ENCODE measurements around the gene SUMF1.
"Not testable (repeated sequence)": the region's sequence is repeated elsewhere in the genome, so short reads cannot be mapped to it uniquely, and the experiment has no call there.

Gene SUMF1

DNA sequence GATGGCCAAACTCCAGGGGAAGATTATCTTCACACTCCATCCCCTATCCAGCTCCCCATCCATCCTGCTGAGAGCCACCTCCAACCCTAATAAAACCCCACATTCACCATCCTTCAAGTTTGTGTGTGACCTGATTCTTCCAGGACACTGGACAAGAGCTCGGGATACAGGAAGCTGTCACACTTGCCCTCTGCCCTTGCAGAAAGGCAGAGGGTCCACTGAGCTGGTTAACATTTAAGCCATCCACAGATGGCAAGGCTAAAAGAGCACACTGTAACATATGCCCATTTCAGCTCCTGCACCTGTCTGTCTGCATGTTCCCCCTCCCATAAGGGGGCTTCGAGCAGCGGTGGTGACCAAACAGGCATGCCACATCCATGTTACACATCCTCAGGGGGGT lies 134.1 kb downstream of the SUMF1 start:
- DNase-seq (ENCODE audit: low read depth, low spot score) = no peak
- Histone ChIP-seq H3K27me3 (ENCODE audit: insufficient read depth, insufficient read length) (no peaks in the 10 kb centered on the region), H3K9me3 (ENCODE audit: insufficient read depth, low read length) (peaks cover 36% of the 10 kb centered on the region), H3K36me3 (ENCODE audit: insufficient read depth, insufficient read length, low read length) (no peaks in the 10 kb centered on the region), H3K4me3 (ENCODE audit: insufficient read length, low read depth) (no peak overlapping the region), H3K4me1 (ENCODE audit: insufficient read depth, insufficient read length) (no peaks in the 10 kb centered on the region), H3K9ac (ENCODE audit: insufficient read length, low read depth) (no peak overlapping the region)
- TF ChIP-seq YY1 (IDR thresholded peaks at IDR 0.05; ENCODE audit: insufficient read depth, insufficient read length) = no peak
- no peak for TF ChIP-seq ZNF274 (IDR thresholded peaks at IDR 0.05; ENCODE audit: low read depth, low read length)
- no peak for TF ChIP-seq SUZ12 (IDR thresholded peaks at IDR 0.05; ENCODE audit: extremely low read depth, insufficient read depth, insufficient read length)

DNA sequence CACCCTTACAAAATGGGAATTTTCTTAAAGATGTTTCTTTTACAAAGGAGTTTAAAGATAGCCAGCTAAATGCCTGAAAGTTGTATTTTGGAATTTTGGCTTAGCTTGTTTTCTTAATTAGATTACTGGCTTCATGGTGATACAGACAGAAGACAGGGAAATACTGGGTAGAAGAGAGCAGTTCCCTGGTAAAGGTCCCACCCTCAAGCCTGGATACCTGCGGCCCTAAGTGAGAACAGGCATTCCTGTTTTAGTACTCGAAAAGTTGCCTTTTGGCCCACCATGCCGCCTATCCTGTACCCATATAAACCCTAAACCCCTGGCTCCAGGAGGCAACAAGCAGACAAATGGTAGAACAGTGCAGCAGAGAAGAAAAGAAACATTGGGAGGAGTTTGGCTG lies 134.5 kb downstream of the SUMF1 start:
- Histone ChIP-seq H3K9ac (ENCODE audit: insufficient read length, low read depth) (no peak overlapping the region), H3K4me3 (ENCODE audit: insufficient read length, low read depth) (no peak overlapping the region), H3K4me1 (ENCODE audit: insufficient read depth, insufficient read length) (no peaks in the 10 kb centered on the region), H3K27me3 (ENCODE audit: insufficient read depth, insufficient read length) (no peaks in the 10 kb centered on the region), H3K9me3 (ENCODE audit: insufficient read depth, low read length) (peaks cover 40% of the 10 kb centered on the region), H3K36me3 (ENCODE audit: insufficient read depth, insufficient read length, low read length) (no peaks in the 10 kb centered on the region)
- no peak for DNase-seq (ENCODE audit: low read depth, low spot score)
- no peak for TF ChIP-seq SUZ12 (IDR thresholded peaks at IDR 0.05; ENCODE audit: extremely low read depth, insufficient read depth, insufficient read length)
- no peak for TF ChIP-seq YY1 (IDR thresholded peaks at IDR 0.05; ENCODE audit: insufficient read depth, insufficient read length)
- no peak for TF ChIP-seq ZNF274 (IDR thresholded peaks at IDR 0.05; ENCODE audit: low read depth, low read length)

DNA sequence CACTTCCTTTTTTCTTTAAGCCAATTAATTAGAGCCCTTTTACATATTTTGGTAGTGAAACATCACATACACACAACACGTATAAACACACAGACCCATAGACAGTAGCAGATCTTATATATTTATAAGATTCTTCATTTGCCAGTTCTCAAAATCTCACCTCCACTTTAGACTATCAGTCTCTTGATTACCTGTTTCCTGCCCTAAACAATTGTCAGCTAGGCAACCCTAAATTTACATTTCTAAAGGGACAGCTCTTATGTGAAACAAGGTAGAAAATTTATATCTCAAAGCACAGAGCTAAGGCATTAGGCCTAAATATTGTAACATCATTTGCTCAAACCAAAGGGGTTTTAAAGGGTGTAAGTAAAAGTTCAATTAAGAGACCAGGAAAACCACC lies 135.0 kb downstream of the SUMF1 start:
- no peak for DNase-seq (ENCODE audit: low read depth, low spot score)
- no peaks in the 10 kb centered on the region for H3K27me3 ChIP-seq (ENCODE audit: insufficient read depth, insufficient read length)
- H3K4me3 ChIP-seq (ENCODE audit: insufficient read length, low read depth) = no peak overlapping the region
- no peaks in the 10 kb centered on the region for H3K36me3 ChIP-seq (ENCODE audit: insufficient read depth, insufficient read length, low read length)
- H3K9me3 ChIP-seq (ENCODE audit: insufficient read depth, low read length) = peaks cover 45% of the 10 kb centered on the region
- H3K9ac ChIP-seq (ENCODE audit: insufficient read length, low read depth) = no peak overlapping the region
- no peak for TF ChIP-seq ZNF274 (IDR thresholded peaks at IDR 0.05; ENCODE audit: low read depth, low read length)
- no peak for TF ChIP-seq YY1 (IDR thresholded peaks at IDR 0.05; ENCODE audit: insufficient read depth, insufficient read length)
- no peak for TF ChIP-seq SUZ12 (IDR thresholded peaks at IDR 0.05; ENCODE audit: extremely low read depth, insufficient read depth, insufficient read length)
- H3K4me1 ChIP-seq (ENCODE audit: insufficient read depth, insufficient read length) = no peaks in the 10 kb centered on the region

DNA sequence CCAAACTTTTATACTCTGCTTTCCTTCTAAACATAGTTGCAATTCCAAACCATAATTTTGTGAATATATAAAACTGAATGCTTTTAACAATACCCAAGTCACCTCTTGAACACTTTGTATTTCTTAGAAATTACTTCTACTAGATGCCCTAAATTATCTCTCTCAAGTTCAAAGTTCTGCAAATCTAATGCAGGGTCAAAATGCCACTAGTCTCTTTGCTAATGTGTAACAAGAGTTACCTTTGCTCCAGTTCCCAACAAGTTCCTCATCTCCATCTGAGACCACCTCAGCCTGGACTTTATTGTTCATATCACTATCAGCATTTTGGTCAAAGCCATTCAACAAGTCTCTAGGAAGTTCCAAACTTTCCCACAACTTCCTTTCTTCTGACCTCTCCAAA lies 137.3 kb downstream of the SUMF1 start:
- not testable (repeated sequence) for H3K36me3 ChIP-seq (ENCODE audit: insufficient read depth, insufficient read length, low read length); H3K27me3 ChIP-seq (ENCODE audit: insufficient read depth, insufficient read length); H3K9ac ChIP-seq (ENCODE audit: insufficient read length, low read depth); DNase-seq (ENCODE audit: low read depth, low spot score); H3K4me1 ChIP-seq (ENCODE audit: insufficient read depth, insufficient read length); H3K4me3 ChIP-seq (ENCODE audit: insufficient read length, low read depth)
- peaks cover 52% of the 10 kb centered on the region for H3K9me3 ChIP-seq (ENCODE audit: insufficient read depth, low read length)

DNA sequence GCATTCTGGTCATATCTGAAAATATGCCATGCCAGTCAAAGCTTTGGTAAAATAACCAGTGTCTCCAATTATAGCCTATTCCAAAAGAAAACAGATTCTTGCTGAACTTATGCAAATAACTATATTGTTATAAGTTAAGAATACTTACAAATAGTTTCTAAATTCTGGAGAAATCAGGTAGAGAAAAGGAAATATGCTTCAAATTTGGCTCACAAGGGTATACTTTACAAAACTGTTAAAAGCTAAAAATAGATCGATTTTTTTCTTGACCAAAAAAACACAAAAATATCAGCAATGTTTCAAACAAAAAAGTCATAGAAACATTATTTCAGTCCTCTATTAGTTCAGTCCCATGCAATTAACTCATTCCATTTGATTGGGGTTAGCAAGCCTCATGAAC lies 140.2 kb downstream of the SUMF1 start:
- Histone ChIP-seq H3K9ac (ENCODE audit: insufficient read length, low read depth) (no peak overlapping the region), H3K9me3 (ENCODE audit: insufficient read depth, low read length) (peaks cover 52% of the 10 kb centered on the region), H3K36me3 (ENCODE audit: insufficient read depth, insufficient read length, low read length) (no peaks in the 10 kb centered on the region), H3K4me3 (ENCODE audit: insufficient read length, low read depth) (no peak overlapping the region), H3K4me1 (ENCODE audit: insufficient read depth, insufficient read length) (no peaks in the 10 kb centered on the region), H3K27me3 (ENCODE audit: insufficient read depth, insufficient read length) (no peaks in the 10 kb centered on the region)
- no peak for DNase-seq (ENCODE audit: low read depth, low spot score)
- no peak for TF ChIP-seq SUZ12 (IDR thresholded peaks at IDR 0.05; ENCODE audit: extremely low read depth, insufficient read depth, insufficient read length)
- no peak for TF ChIP-seq YY1 (IDR thresholded peaks at IDR 0.05; ENCODE audit: insufficient read depth, insufficient read length)
- TF ChIP-seq ZNF274 (IDR thresholded peaks at IDR 0.05; ENCODE audit: low read depth, low read length) = no peak

DNA sequence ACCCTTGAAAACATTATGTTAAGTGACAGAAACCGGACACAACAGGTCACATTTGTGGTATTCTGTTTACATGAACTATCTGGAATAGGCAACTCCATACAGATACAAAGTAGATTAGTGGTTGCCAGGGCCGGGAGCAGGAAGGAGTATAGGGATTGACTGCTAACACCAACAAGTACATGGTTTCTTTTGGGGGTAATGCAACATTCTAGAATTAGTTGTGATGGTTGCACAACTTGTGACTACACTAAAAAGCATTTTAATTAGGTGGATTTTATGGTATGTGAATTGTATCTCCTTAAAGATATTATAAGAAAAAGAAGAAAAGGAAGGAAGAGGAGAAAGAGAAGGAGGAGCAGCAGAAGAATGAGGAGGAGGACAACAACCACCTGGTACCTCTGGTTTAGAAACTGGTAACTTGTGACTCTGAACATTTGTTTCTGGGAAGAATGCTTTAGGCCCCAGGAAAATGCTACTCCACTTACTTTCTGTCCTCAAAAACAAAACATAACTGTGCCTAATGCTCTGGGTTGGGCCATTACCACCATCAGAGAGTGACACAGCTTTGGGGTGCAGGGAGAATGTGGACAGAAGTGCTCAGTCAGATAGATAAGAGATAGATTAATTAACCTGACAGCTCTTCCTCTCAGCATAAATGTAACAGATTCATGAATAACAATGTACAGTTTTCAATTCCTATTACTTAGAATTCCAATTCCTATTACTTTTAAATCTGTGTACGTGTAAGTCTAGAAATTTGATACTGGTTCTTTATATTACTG lies 143.6 kb downstream of the SUMF1 start:
- Histone ChIP-seq H3K9me3 (ENCODE audit: insufficient read depth, low read length) (peaks cover 20% of the 10 kb centered on the region), H3K9ac (ENCODE audit: insufficient read length, low read depth) (no peak overlapping the region), H3K4me3 (ENCODE audit: insufficient read length, low read depth) (no peak overlapping the region), H3K27me3 (ENCODE audit: insufficient read depth, insufficient read length) (no peaks in the 10 kb centered on the region), H3K36me3 (ENCODE audit: insufficient read depth, insufficient read length, low read length) (no peaks in the 10 kb centered on the region), H3K4me1 (ENCODE audit: insufficient read depth, insufficient read length) (no peaks in the 10 kb centered on the region)
- no peak for TF ChIP-seq SUZ12 (IDR thresholded peaks at IDR 0.05; ENCODE audit: extremely low read depth, insufficient read depth, insufficient read length)
- no peak for TF ChIP-seq ZNF274 (IDR thresholded peaks at IDR 0.05; ENCODE audit: low read depth, low read length)
- TF ChIP-seq YY1 (IDR thresholded peaks at IDR 0.05; ENCODE audit: insufficient read depth, insufficient read length) = no peak
- DNase-seq (ENCODE audit: low read depth, low spot score) = no peak

DNA sequence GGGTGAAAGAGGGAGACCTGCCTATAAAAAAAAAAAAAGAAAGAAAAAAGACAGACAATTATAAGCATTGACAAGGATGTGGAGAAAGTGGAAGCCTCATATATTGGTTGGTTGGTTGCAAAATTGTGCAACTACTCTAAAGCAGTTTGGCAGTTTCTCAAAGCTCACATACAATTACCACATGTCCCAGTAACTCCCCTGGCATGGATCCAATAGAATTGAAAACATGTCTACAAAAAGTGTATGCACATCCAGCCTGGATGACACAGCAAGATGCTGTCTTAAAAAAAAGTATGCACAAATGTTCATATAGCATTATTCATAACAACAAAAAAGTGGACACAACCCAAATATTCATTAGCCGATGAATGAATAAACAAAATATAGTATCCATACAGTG lies 144.4 kb downstream of the SUMF1 start:
- TF ChIP-seq SUZ12 (IDR thresholded peaks at IDR 0.05; ENCODE audit: extremely low read depth, insufficient read depth, insufficient read length) (no peak), ZNF274 (IDR thresholded peaks at IDR 0.05; ENCODE audit: low read depth, low read length) (no peak), YY1 (IDR thresholded peaks at IDR 0.05; ENCODE audit: insufficient read depth, insufficient read length) (no peak)
- no peak for DNase-seq (ENCODE audit: low read depth, low spot score)
- no peaks in the 10 kb centered on the region for H3K4me1 ChIP-seq (ENCODE audit: insufficient read depth, insufficient read length)
- peaks cover 12% of the 10 kb centered on the region for H3K9me3 ChIP-seq (ENCODE audit: insufficient read depth, low read length)
- H3K27me3 ChIP-seq (ENCODE audit: insufficient read depth, insufficient read length) = no peaks in the 10 kb centered on the region
- no peak overlapping the region for H3K9ac ChIP-seq (ENCODE audit: insufficient read length, low read depth)
- H3K36me3 ChIP-seq (ENCODE audit: insufficient read depth, insufficient read length, low read length) = no peaks in the 10 kb centered on the region
- no peak overlapping the region for H3K4me3 ChIP-seq (ENCODE audit: insufficient read length, low read depth)

All from NT2/D1 (cell line).